Stimulated activated CD4-positive, alpha-beta T cell treated with anti-CD3 and anti-CD28 coated beads, Interleukin-15, amount 100 ng/mL, for 24 hours (primary cell): ENCODE measurements around the gene DMAC1.

Source experiments
- DNase-seq: peaks from one replicate; pipeline ENCODE4 v3.0.0-alpha.2; 2020

DMAC1 gene

GRCh38 chr9:7782400-7783120, 17.0 kb downstream of the DMAC1 start:
- DNase-seq: no peak

DNA sequence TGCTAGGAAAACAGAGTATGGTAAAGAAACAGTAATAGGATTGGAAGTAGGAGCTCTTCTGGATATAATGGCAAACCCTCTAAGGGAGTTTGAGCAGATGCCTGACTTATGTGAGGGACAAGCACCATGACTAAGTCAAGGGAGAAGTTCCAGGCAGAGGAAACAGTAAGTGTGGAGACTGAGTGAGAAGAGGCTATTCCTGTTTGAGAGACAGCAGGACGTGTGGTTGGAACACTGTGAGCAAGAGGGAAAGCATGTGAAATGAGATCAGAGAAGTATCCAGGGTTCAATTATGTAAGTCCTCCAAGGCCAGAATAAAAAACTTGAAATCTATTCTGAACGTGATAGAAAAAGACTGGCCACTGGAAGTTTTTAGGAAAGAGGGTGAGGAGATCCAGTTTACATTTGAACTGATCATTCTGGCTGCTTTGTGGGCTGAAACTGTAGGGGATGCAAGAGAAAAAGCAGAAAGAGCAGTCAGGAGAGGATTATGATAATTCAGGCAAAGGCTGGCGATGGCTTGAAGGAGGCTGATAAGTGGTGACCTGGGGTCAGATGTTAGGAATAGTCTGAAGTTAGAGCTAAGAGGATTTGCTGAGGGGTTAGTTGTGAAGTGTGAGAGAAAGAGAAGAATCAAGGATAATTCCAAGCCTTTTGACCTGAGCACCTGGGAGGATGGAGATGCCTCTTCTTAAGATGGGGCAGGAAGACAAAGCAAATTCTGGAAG, 19.2 kb downstream of the DMAC1 start:
- DNase-seq: no peak

GRCh38 chr9:7778851-7779600, 20.6 kb downstream of the DMAC1 start:
- DNase-seq: no peak

DNA sequence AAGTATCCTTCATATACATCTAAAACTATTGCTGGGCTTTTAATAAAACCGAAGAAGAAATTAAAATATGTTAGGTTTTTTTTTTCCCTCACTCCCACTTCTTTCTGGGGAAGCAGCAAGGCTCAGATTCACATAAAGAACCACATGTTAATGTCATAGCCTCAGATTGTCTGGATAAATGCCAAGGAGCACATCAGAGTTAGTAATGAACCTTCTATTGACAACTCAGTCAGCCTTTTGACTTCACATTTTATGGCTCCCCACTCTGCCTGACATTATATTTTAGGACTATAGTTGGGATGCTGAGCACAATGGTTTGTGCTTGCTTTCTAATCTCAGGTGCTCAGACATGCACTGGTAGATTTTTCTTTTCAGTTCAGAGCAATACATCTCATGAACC, 21.8 kb downstream of the DMAC1 start:
- DNase-seq: no peak

DNA sequence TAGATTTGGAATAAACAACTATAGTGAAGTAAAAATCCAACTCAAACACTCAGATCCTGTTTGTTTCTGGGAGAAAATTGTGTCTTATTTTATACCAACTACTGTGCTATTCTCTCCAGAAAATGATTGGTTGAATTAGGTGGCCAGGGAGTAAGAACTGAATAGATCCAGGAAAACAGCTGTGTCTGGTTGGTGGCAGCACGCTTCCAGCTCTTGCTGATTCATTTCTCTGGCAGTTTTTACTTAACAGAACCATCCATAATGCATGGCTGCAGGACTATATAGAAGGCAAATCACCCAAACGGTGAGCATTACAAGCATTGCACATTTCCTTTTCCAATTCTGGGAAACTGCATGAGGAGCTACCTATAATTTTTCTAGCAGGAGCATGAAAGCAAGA, 29.5 kb downstream of the DMAC1 start:
- no peak for DNase-seq

DNA sequence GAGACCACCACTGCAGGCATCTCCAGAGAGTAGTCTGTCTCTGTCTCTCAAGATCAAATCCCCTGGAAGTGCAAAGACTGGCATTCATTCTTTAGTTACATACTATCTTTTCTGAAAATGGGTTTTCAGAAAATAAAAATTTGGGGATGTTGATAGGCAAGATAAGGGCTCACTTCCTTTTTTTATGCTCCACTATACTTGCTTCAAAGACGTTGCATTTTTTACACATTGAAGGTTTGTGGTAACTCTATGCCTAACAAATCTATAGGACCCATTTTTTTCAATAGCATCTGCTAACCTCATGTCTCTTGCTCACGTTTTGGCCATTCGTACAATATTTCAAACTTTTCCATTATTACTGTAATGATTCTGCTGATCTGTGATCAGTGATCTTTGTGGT, 37.0 kb downstream of the DMAC1 start:
- no peak for DNase-seq

DNA sequence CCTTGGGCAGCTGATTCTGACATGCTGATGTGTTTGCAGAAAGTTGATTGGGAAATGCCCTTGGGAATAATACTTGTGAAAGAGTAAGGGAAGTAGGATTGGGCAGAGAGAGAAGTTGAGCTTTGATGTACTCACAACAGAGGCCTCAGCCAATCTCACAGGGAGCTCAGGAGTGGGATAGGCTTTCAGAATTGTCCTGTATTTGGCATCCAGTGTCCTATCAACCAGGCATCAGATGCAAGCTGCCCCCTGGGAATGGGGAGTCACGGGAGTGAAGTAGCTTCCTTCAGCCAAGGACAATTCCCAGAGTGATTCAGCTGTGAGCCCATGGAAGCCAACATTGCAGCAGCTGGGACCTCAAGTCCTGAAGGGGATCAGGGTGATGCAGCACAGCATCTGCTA, 39.6 kb downstream of the DMAC1 start:
- DNase-seq: no peak

GRCh38 chr9:7756088-7756487, 43.5 kb downstream of the DMAC1 start:
- peak; percentile 21 for DNase-seq

DNA sequence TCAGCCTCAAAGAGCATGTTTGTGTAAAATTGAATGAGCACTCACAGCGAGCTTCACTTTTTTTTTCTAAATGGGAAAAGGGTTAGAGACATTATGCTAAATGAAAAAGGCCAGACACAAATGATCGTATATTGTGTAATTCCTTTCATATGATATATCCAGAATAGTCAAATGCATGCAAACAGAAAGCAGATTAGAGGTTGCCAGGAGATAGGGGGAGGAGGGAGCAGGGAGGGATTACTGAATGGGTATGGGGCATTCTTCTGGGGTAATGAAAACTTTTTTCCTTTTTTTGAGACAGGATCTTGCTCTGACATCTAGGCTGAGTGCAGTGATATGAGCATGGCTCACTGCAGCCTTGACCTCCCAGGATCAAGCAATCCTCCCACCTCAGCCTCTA, 47.1 kb downstream of the DMAC1 start:
- no peak for DNase-seq
